ENCODE results near the gene SH2B3. TPM values are rescaled to one million over a fixed set of nuclear protein-coding genes. Genes with fewer than 3 reads are reported as not detected.

SH2B3 gene
- total RNA-seq, 2 experiments from 2014 or later, result 25.8 to 51.3 TPM

GRCh38 chr12:111440152-111440551, 34.4 kb downstream of the SH2B3 start:
- intact Hi-C loops (cut with micrococcal nuclease; ENCODE audit: unreplicated experiment), result no loop called here
- TF ChIP-seq EZH2phosphoT487 (IDR thresholded peaks at IDR 0.05; ENCODE audit: borderline replicate concordance, low read depth, low read length) (no peak), CTCF (conservative IDR thresholded peaks at IDR 0.05; ENCODE audit: low read length) (no peak)
- no peak overlapping the region for H3K4me2 ChIP-seq (ENCODE audit: low read length)
- CTCF ChIA-PET (ENCODE audit: unreplicated experiment), result no interaction called here
- DNase-seq (ENCODE audit: low spot score), result no peak
- H3K4me3 ChIP-seq (ENCODE audit: low read depth, low read length, poor library complexity, severe bottlenecking), result no peak overlapping the region
- H2AFZ ChIP-seq (ENCODE audit: low read length), result no peak overlapping the region
- POLR2A ChIA-PET, result interaction anchor here (0.6 kb wide), 1 partner anchor 55 kb away, joined by 3 read pairs; no protein-coding TSS in a partner anchor
- H3K79me2 ChIP-seq (ENCODE audit: insufficient read depth, low read depth, low read length), result peaks cover 14% of the 10 kb centered on the region; the same call in 1 of the 2 replicates
- H3K27ac ChIP-seq (ENCODE audit: low read depth, low read length, poor library complexity, severe bottlenecking), result no peak overlapping the region
- BruUV-seq (replicated peaks), result no TSS peak
- H3K9me2 ChIP-seq (ENCODE audit: insufficient read depth, low read length), result no peaks in the 10 kb centered on the region
- H3K36me3 ChIP-seq (ENCODE audit: insufficient read depth, low read length), result peaks cover 34% of the 10 kb centered on the region; the same call in 1 of the 2 replicates
- peaks cover 69% of the 10 kb centered on the region for H3K4me1 ChIP-seq (ENCODE audit: insufficient read depth, low read length, poor library complexity, severe bottlenecking)
- 0 out of 2 replicates have a peak, but pooled peaks cover 12% of the 10 kb centered on the region for H4K20me1 ChIP-seq (ENCODE audit: insufficient read depth, low read length)
- H3K9me3 ChIP-seq (ENCODE audit: low read length), result no peaks in the 10 kb centered on the region

- Histone ChIP-seq H3K36me3 (ENCODE audit: insufficient read depth, low read length) (peaks cover 39% of the 10 kb centered on the region; the same call in 1 of the 2 replicates), H3K4me2 (ENCODE audit: low read length) (no peak overlapping the region), H4K20me1 (ENCODE audit: insufficient read depth, low read length) (peaks cover 16% of the 10 kb centered on the region; the same call in 1 of the 2 replicates), H3K27ac (ENCODE audit: low read depth, low read length, poor library complexity, severe bottlenecking) (no peak overlapping the region), H3K9me2 (ENCODE audit: insufficient read depth, low read length) (no peaks in the 10 kb centered on the region), H3K4me3 (ENCODE audit: low read depth, low read length, poor library complexity, severe bottlenecking) (no peak overlapping the region), H3K4me1 (ENCODE audit: insufficient read depth, low read length, poor library complexity, severe bottlenecking) (peaks cover 69% of the 10 kb centered on the region), H3K79me2 (ENCODE audit: insufficient read depth, low read depth, low read length) (peaks cover 15% of the 10 kb centered on the region; the same call in 1 of the 2 replicates), H2AFZ (ENCODE audit: low read length) (no peak overlapping the region), H3K9me3 (ENCODE audit: low read length) (no peaks in the 10 kb centered on the region)
- BruUV-seq (replicated peaks), result no TSS peak
- intact Hi-C loops (cut with micrococcal nuclease; ENCODE audit: unreplicated experiment), result no loop called here
- ChIA-PET POLR2A (interaction anchor here (1.0 to 1.2 kb wide), 2 partner anchors 29 to 37 kb away, joined by 4 to 5 read pairs; no protein-coding TSS in a partner anchor), CTCF (ENCODE audit: unreplicated experiment) (no interaction called here)
- DNase-seq (ENCODE audit: low spot score), result no peak
- TF ChIP-seq EZH2phosphoT487 (IDR thresholded peaks at IDR 0.05; ENCODE audit: borderline replicate concordance, low read depth, low read length) (no peak), CTCF (conservative IDR thresholded peaks at IDR 0.05; ENCODE audit: low read length) (no peak)
These were observed 34.9 kb downstream of the SH2B3 start for GRCh38 chr12:111440631-111441030.
